CD4-positive, alpha-beta T cell (primary cell): ENCODE measurements around the gene MARS2. TPM values are rescaled to one million over a fixed set of nuclear protein-coding genes. Genes with fewer than 3 reads are reported as not detected.

Experiments
- ATAC-seq: fragments of 200-7000 bp; cut with Tn5 transposase; one replicate; pipeline ENCODE4 v1.10.0; 2022; ENCODE audit warnings: mild to moderate bottlenecking; ENCODE audit not compliant: poor library complexity
- CTCF ChIA-PET: fragments of 350-600 bp; sonication (Branson Sonifier 250); formaldehyde crosslinking; loops from one replicate; lab custom pipeline; 2021; ENCODE audit warnings: antibody characterized with exemption, inconsistent platforms; lab: Charles Lee
- POLR2A ChIA-PET: fragments of 350-600 bp; sonication (Branson Sonifier 250); formaldehyde crosslinking; loops from one replicate; lab custom pipeline; 2021; ENCODE audit warnings: antibody characterized with exemption, inconsistent platforms; lab: Charles Lee
- DNase-seq, 14 experiments: peaks; one replicate each; pipeline ENCODE4 v3.0.0-alpha.2; 2013 to 2020; ENCODE audit warnings: mixed read lengths in 2 of 14
- H3K27ac ChIP-seq, 2 donors: one replicate each; pipeline versions ENCODE4 v1.5.1 to v1.7.0; 2013; ENCODE audit warnings: low read length in 2 of 2, low read depth in 1 of 2, mild to moderate bottlenecking in 1 of 2
- H3K27me3 ChIP-seq, 2 experiments: 1 replicate in 1 of 2; 2 replicates in 1 of 2; pipeline versions ENCODE4 v1.6.1 to v1.7.0; 2013; ENCODE audit warnings: low read length in 2 of 2, control low read depth in 1 of 2, mild to moderate bottlenecking in 1 of 2, moderate library complexity in 1 of 2; ENCODE audit not compliant: insufficient read depth in 2 of 2, control insufficient read depth in 1 of 2
- H3K36me3 ChIP-seq: one replicate; pipeline ENCODE4 v1.6.1; 2013; ENCODE audit warnings: low read length, control low read depth; ENCODE audit not compliant: insufficient read depth
- H3K4me1 ChIP-seq: one replicate; pipeline ENCODE4 v1.6.1; 2013; ENCODE audit warnings: low read length, control low read depth; ENCODE audit not compliant: insufficient read depth
- H3K4me3 ChIP-seq: one replicate; pipeline ENCODE4 v1.5.1; 2013; ENCODE audit warnings: mild to moderate bottlenecking, low read length, moderate library complexity
- H3K9me3 ChIP-seq, 2 experiments: 1 replicate in 1 of 2; 2 replicates in 1 of 2; pipeline versions ENCODE4 v1.6.1 to v1.7.0; 2013; ENCODE audit warnings: low read length in 2 of 2, mild to moderate bottlenecking in 2 of 2, control low read depth in 1 of 2, moderate library complexity in 1 of 2; ENCODE audit not compliant: control insufficient read depth in 1 of 2, insufficient read depth in 1 of 2
- H3K27ac Mint-ChIP-seq: one replicate; pipeline ENCODE4 v1.8.0; 2020; ENCODE audit warnings: mixed read lengths
- H3K27me3 Mint-ChIP-seq: one replicate; pipeline ENCODE4 v1.8.0; 2021; ENCODE audit warnings: mixed read lengths
- H3K36me3 Mint-ChIP-seq: one replicate; pipeline ENCODE4 v1.8.0; 2021; ENCODE audit warnings: low read depth, mixed read lengths
- H3K4me1 Mint-ChIP-seq: one replicate; pipeline ENCODE4 v1.8.0; 2021; ENCODE audit warnings: low read depth, mixed read lengths
- H3K4me3 Mint-ChIP-seq: one replicate; pipeline ENCODE4 v1.8.0; 2020; ENCODE audit warnings: mild to moderate bottlenecking, mixed read lengths
- H3K9me3 Mint-ChIP-seq: one replicate; pipeline ENCODE4 v1.8.0; 2020; ENCODE audit warnings: mixed read lengths
- CTCF ChIP-seq: fragments of 200-600 bp; IDR thresholded peaks from one replicate; pipeline ENCODE4 v1.8.0; 2022; ENCODE audit warnings: antibody characterized with exemption, mild to moderate bottlenecking
- intact Hi-C, 2 experiments: fragments of 100-400 bp; cut with DNase I in 1 of 2; cut with micrococcal nuclease in 1 of 2; formaldehyde crosslinking; loops; one replicate each; pipeline versions ENCODE4 v1.15.1 to v1.9.0; 2023 to 2025; cut with DNase I, micrococcal nuclease
- total RNA-seq, 174 experiments: library from RNA in 2 of 174; stranded (reverse) in 2 of 174; gene quantifications; one replicate each; pipeline ENCODE4 v1.2.3 and lab custom pipeline; 2021 to 2026

Gene MARS2
- total RNA-seq, 2 experiments from 2014 or later = 7.2 to 7.8 TPM

GRCh38 chr2:197704434-197705120 lies 592 bp upstream of the MARS2 start:
- peak; percentile 45 for ATAC-seq
- Histone ChIP-seq H3K4me1 (peaks cover 32% of the 10 kb centered on the region), H3K4me3 (peak overlapping the region; percentile 99), H3K36me3 (peaks cover 6% of the 10 kb centered on the region), H3K27ac (peak overlapping the region; percentile 86 to 88), H3K9me3 (no peaks in the 10 kb centered on the region), H3K27me3 (peaks cover 0 to 6% of the 10 kb centered on the region in 2 experiments)
- CTCF ChIA-PET = interaction anchor here (0.6 to 0.9 kb wide), 3 partner anchors 11 to 620 kb away, joined by 3 read pairs; no protein-coding TSS in a partner anchor
- Mint-ChIP-seq H3K9me3 (no peaks in the 10 kb centered on the region), H3K4me3 (peak overlapping the region; percentile 86), H3K36me3 (peaks cover 10% of the 10 kb centered on the region), H3K27ac (peak overlapping the region; percentile 90), H3K4me1 (peaks cover 43% of the 10 kb centered on the region), H3K27me3 (no peaks in the 10 kb centered on the region)
- TF ChIP-seq CTCF = no peak
- intact Hi-C loops = loop anchor here in 1 of 2 experiments (5.0 to 10.0 kb wide), 9 partner anchors 73 to 1760 kb away; partner anchors contain the start of genes C2orf66, CCDC150, HSPD1 and MOB4
- POLR2A ChIA-PET = interaction anchor here (0.8 to 2.9 kb wide), 12 partner anchors 10 to 271 kb away, joined by 3 to 26 read pairs (median 6); partner anchors contain the start of genes COQ10B, HSPD1, HSPE1 and MOB4
- DNase-seq = no peak

GRCh38 chr2:197705912-197706838 lies 1.0 kb downstream of the MARS2 start:
- CTCF ChIA-PET = no interaction called here

More at GRCh38 chr2:197705912-197706838, 1.0 kb downstream of the MARS2 start:
- peak overlapping the region; percentile 86 for H3K4me3 Mint-ChIP-seq
- Histone ChIP-seq H3K27me3 (peaks cover 0 to 4% of the 10 kb centered on the region in 2 experiments), H3K36me3 (peaks cover 6% of the 10 kb centered on the region), H3K4me3 (peak overlapping the region; percentile 99), H3K4me1 (peaks cover 36% of the 10 kb centered on the region), H3K27ac (peak overlapping the region in 1 of 2 donors; percentile 60), H3K9me3 (no peaks in the 10 kb centered on the region)
- H3K4me1 Mint-ChIP-seq = peaks cover 49% of the 10 kb centered on the region
- DNase-seq (peak in 6 of 14 experiments; percentile 1 to 52 (median 18)), ATAC-seq (no peak)
- peaks cover 21% of the 10 kb centered on the region for H3K36me3 Mint-ChIP-seq
- no peaks in the 10 kb centered on the region for H3K27me3 Mint-ChIP-seq
- no peak for TF ChIP-seq CTCF
- intact Hi-C loops = loop anchor here (2.0 to 10.0 kb wide), 11 partner anchors 71 to 1759 kb away; partner anchors contain the start of genes C2orf66 (in 1 of the 2), CCDC150 (in 1 of the 2), HSPD1 (in 1 of the 2) and MOB4 (in 1 of the 2)
- POLR2A ChIA-PET = interaction anchor here (0.6 to 2.9 kb wide), 9 partner anchors 9 to 432 kb away, joined by 3 to 24 read pairs (median 5); partner anchors contain the start of genes COQ10B, HSPD1, HSPE1 and MOB4
- no peaks in the 10 kb centered on the region for H3K9me3 Mint-ChIP-seq
- peak overlapping the region; percentile 90 for H3K27ac Mint-ChIP-seq
